ENCODE results near the gene NRG3. TPM values are rescaled to one million over a fixed set of nuclear protein-coding genes. Genes with fewer than 3 reads are reported as not detected.

Gene NRG3
- total RNA-seq, 1 experiment from 2014 or later, result not detected

DNA sequence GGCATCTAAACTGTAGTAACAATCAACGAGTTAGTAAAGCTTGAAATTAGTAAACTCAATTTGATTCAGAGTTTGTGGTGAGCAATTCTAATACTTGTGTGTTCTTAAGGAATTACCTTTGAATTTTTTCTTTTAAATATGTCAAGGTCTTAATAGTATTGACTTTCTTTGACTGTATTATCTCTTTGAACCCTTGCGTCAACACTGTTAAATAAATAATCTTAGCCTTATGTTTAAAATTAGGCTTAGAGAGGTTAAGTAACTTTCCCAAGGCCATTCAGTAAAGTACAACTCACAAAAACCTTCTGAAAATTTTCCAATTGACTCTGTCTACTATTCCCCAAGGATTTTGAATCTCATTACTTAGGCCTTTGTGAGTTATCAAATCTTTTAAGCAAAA, 716.4 kb downstream of the NRG3 start:
- Histone ChIP-seq H3K9ac (ENCODE audit: low read length) (no peak overlapping the region), H3K4me2 (ENCODE audit: low read length) (no peak overlapping the region), H3K36me3 (ENCODE audit: control insufficient read depth in 1 of 2, insufficient read depth in 2 of 2, low read length in 2 of 2) (no peaks in the 10 kb centered on the region), H3K4me1 (ENCODE audit: control insufficient read depth in 1 of 2, insufficient read depth in 2 of 2, low read length in 2 of 2) (no peaks in the 10 kb centered on the region), H3K27ac (ENCODE audit: low read depth, low read length) (no peak overlapping the region), H3K27me3 (ENCODE audit: insufficient read depth, low read length) (no peaks in the 10 kb centered on the region), H2AFZ (ENCODE audit: low read depth, low read length, poor library complexity, severe bottlenecking) (no peak overlapping the region), H3K9me2 (ENCODE audit: insufficient read depth) (no peaks in the 10 kb centered on the region), H3K9me3 (ENCODE audit: control insufficient read depth in 1 of 2, insufficient read depth in 1 of 2, low read depth in 1 of 2, low read length in 2 of 2) (peaks cover 4 to 16% of the 10 kb centered on the region in 2 experiments; a peak in 2 of 4 replicates), H3K4me3 (replicated peaks in 1 of 2; ENCODE audit: low read depth in 1 of 2, low read length in 2 of 2) (no peak overlapping the region), H3K79me2 (ENCODE audit: insufficient read depth, low read length) (no peaks in the 10 kb centered on the region), H4K20me1 (ENCODE audit: insufficient read depth) (no peaks in the 10 kb centered on the region)
- CTCF ChIA-PET, result no interaction called here
- no peak for TF ChIP-seq EZH2phosphoT487 (IDR thresholded peaks at IDR 0.05; ENCODE audit: borderline replicate concordance)
- TF ChIP-seq SRF (IDR thresholded peaks at IDR 0.05; ENCODE audit: low read depth), result no peak
- no peak for TF ChIP-seq ELF1 (IDR thresholded peaks at IDR 0.05; ENCODE audit: borderline replicate concordance, low read depth)
- TF ChIP-seq ZFX (IDR thresholded peaks at IDR 0.05), result no peak
- no peak for TF ChIP-seq REST (IDR thresholded peaks at IDR 0.05; ENCODE audit: low read depth)
- ATAC-seq (no peak), DNase-seq (ENCODE audit: low read depth, low spot score) (no peak)
- intact Hi-C loops (cut with micrococcal nuclease), result no loop called here
- BruUV-seq (replicated peaks), result no TSS peak
- RAD21 ChIA-PET (ENCODE audit: low non-redundant PET in 1 of 2, low total read pairs in 2 of 2, uncharacterized antibody in 2 of 2, unreplicated experiment in 2 of 2), result no interaction called here
- POLR2A ChIA-PET, result no interaction called here

DNA sequence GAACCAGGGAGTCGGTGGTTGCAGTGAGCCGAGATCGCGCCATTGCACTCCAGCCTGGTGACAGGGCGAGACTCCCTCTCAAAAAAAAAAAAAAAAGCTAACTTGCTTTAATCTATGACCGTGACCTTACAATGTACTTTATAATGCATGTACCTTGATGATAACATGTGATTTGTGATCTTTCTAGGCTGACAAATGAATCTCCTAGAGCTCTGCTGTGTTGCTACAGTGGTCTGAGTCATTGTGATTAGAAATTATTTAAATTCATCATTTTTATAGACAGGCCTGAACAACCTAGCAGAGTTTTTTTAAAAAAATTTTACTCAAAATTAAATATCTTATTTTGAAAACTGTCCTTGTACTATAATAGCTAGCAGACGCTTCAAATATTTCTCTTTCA, 722.8 kb downstream of the NRG3 start:
- ChIA-PET CTCF (no interaction called here), POLR2A (no interaction called here), RAD21 (ENCODE audit: low non-redundant PET in 1 of 2, low total read pairs in 2 of 2, uncharacterized antibody in 2 of 2, unreplicated experiment in 2 of 2) (no interaction called here)
- Histone ChIP-seq H4K20me1 (ENCODE audit: insufficient read depth) (no peaks in the 10 kb centered on the region), H3K79me2 (ENCODE audit: insufficient read depth, low read length) (no peaks in the 10 kb centered on the region), H3K9me2 (ENCODE audit: insufficient read depth) (no peaks in the 10 kb centered on the region), H3K4me1 (ENCODE audit: control insufficient read depth in 1 of 2, insufficient read depth in 2 of 2, low read length in 2 of 2) (no peaks in the 10 kb centered on the region), H2AFZ (ENCODE audit: low read depth, low read length, poor library complexity, severe bottlenecking) (no peak overlapping the region), H3K4me3 (replicated peaks in 1 of 2; ENCODE audit: low read depth in 1 of 2, low read length in 2 of 2) (no peak overlapping the region), H3K4me2 (ENCODE audit: low read length) (no peak overlapping the region), H3K9ac (ENCODE audit: low read length) (no peak overlapping the region), H3K9me3 (ENCODE audit: control insufficient read depth in 1 of 2, insufficient read depth in 1 of 2, low read depth in 1 of 2, low read length in 2 of 2) (peaks cover 3 to 12% of the 10 kb centered on the region in 2 experiments; a peak in 2 of 4 replicates), H3K27ac (ENCODE audit: low read depth, low read length) (no peak overlapping the region), H3K27me3 (ENCODE audit: insufficient read depth, low read length) (no peaks in the 10 kb centered on the region), H3K36me3 (ENCODE audit: control insufficient read depth in 1 of 2, insufficient read depth in 2 of 2, low read length in 2 of 2) (no peaks in the 10 kb centered on the region)
- DNase-seq (ENCODE audit: low read depth, low spot score) (no peak), ATAC-seq (no peak)
- intact Hi-C loops (cut with micrococcal nuclease), result no loop called here
- BruUV-seq (replicated peaks), result no TSS peak
- TF ChIP-seq EGR1 (IDR thresholded peaks at IDR 0.05; ENCODE audit: low read depth), result no peak
- TF ChIP-seq POLR2AphosphoS5 (IDR thresholded peaks at IDR 0.05; ENCODE audit: low read depth, low read length), result no peak
- no peak for TF ChIP-seq POLR2A (IDR thresholded peaks at IDR 0.05; ENCODE audit: borderline replicate concordance, extremely low read depth, insufficient read depth, insufficient read length)
- no peak for TF ChIP-seq SRF (IDR thresholded peaks at IDR 0.05; ENCODE audit: low read depth)
- TF ChIP-seq CTCF (IDR thresholded peaks at IDR 0.05 in 2 of 3, conservative IDR thresholded peaks at IDR 0.05 in 1 of 3; ENCODE audit: borderline replicate concordance in 1 of 3, insufficient read depth in 1 of 3, low read depth in 2 of 3, low read length in 2 of 3), result no peak
- TF ChIP-seq JUND (IDR thresholded peaks at IDR 0.05), result no peak
- TF ChIP-seq, protein P1, sequence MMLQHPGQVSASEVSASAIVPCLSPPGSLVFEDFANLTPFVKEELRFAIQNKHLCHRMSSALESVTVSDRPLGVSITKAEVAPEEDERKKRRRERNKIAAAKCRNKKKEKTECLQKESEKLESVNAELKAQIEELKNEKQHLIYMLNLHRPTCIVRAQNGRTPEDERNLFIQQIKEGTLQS (IDR thresholded peaks at IDR 0.05), result no peak
- no peak for TF ChIP-seq YY1 (IDR thresholded peaks at IDR 0.05; ENCODE audit: extremely low read depth, insufficient replicate concordance, low read depth, low read length)
- no peak for TF ChIP-seq SP1 (IDR thresholded peaks at IDR 0.05; ENCODE audit: low read depth)
- TF ChIP-seq, protein P2, sequence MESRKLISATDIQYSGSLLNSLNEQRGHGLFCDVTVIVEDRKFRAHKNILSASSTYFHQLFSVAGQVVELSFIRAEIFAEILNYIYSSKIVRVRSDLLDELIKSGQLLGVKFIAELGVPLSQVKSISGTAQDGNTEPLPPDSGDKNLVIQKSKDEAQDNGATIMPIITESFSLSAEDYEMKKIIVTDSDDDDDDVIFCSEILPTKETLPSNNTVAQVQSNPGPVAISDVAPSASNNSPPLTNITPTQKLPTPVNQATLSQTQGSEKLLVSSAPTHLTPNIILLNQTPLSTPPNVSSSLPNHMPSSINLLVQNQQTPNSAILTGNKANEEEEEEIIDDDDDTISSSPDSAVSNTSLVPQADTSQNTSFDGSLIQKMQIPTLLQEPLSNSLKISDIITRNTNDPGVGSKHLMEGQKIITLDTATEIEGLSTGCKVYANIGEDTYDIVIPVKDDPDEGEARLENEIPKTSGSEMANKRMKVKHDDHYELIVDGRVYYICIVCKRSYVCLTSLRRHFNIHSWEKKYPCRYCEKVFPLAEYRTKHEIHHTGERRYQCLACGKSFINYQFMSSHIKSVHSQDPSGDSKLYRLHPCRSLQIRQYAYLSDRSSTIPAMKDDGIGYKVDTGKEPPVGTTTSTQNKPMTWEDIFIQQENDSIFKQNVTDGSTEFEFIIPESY (IDR thresholded peaks at IDR 0.05; ENCODE audit: extremely low read depth, insufficient replicate concordance, low read length), result no peak
